ENCODE data around the gene ADORA2A.

DNA sequence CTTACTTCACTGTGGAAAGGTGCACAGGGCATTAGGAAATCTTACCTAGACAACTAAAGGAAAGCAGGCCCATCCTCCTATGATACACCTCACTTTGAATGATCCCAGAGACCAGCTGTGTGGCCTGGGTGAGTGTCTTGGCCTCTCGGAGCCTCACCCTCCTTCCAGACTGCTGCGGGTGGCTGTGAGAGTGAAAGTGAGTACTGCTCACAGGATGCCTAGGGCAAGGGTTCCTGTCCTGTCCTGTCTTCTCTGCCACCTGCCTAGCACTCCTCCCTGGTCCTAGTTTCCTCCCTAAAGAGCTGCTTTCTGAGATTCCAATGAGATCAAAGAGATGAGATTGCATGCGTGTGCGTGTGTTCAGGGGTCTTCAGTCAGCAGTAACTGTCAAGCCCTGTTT lies 19.5 kb upstream of the ADORA2A start:
- TF ChIP-seq RAD21 (conservative IDR thresholded peaks at IDR 0.05 in 1 of 2, IDR thresholded peaks at IDR 0.05 in 1 of 2): no peak
- TF ChIP-seq, protein P1, sequence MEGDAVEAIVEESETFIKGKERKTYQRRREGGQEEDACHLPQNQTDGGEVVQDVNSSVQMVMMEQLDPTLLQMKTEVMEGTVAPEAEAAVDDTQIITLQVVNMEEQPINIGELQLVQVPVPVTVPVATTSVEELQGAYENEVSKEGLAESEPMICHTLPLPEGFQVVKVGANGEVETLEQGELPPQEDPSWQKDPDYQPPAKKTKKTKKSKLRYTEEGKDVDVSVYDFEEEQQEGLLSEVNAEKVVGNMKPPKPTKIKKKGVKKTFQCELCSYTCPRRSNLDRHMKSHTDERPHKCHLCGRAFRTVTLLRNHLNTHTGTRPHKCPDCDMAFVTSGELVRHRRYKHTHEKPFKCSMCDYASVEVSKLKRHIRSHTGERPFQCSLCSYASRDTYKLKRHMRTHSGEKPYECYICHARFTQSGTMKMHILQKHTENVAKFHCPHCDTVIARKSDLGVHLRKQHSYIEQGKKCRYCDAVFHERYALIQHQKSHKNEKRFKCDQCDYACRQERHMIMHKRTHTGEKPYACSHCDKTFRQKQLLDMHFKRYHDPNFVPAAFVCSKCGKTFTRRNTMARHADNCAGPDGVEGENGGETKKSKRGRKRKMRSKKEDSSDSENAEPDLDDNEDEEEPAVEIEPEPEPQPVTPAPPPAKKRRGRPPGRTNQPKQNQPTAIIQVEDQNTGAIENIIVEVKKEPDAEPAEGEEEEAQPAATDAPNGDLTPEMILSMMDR (IDR thresholded peaks at IDR 0.05): no peak
- TF ChIP-seq JUN (IDR thresholded peaks at IDR 0.05): no peak
- no peak for TF ChIP-seq MYC (IDR thresholded peaks at IDR 0.05; ENCODE audit: borderline replicate concordance, low read length)
- TF ChIP-seq POLR2A (IDR thresholded peaks at IDR 0.05; ENCODE audit: low read length): no peak
- TF ChIP-seq CHD2 (IDR thresholded peaks at IDR 0.05; ENCODE audit: low read length, partially characterized antibody): no peak
- TF ChIP-seq NR3C1 (IDR thresholded peaks at IDR 0.05): no peak
- no peak for TF ChIP-seq MAZ (IDR thresholded peaks at IDR 0.05; ENCODE audit: borderline replicate concordance, low read depth, low read length)
- no peak for TF ChIP-seq CEBPB (IDR thresholded peaks at IDR 0.05)
- no peak for TF ChIP-seq SMC3 (IDR thresholded peaks at IDR 0.05)

Data from A549 (cell line).